Type B pancreatic cell (in vitro differentiated cells): ENCODE data around the gene HOXA2. TPM values are rescaled to one million over a fixed set of nuclear protein-coding genes. Genes with fewer than 3 reads are reported as not detected.

Experiments
- DNase-seq: peaks from one replicate; pipeline ENCODE4 v3.0.0; 2021; ENCODE audit warnings: mixed read lengths; ENCODE audit not compliant: unreplicated experiment; ENCODE audit errors: extremely low spot score
- H3K27ac Mint-ChIP-seq: 2 replicates; pipeline ENCODE4 v1.8.0; 2021; ENCODE audit warnings: mild to moderate bottlenecking, mixed read lengths
- H3K27me3 Mint-ChIP-seq: 2 replicates; pipeline ENCODE4 v1.8.0; 2021; ENCODE audit warnings: mixed read lengths
- H3K36me3 Mint-ChIP-seq: 2 replicates; pipeline ENCODE4 v1.8.0; 2021; ENCODE audit warnings: mixed read lengths
- H3K4me1 Mint-ChIP-seq: one replicate; pipeline ENCODE4 v1.8.0; 2021; ENCODE audit warnings: mixed read lengths; ENCODE audit not compliant: unreplicated experiment
- H3K4me3 Mint-ChIP-seq: 2 replicates; pipeline ENCODE4 v1.8.0; 2021; ENCODE audit warnings: mild to moderate bottlenecking, mixed read lengths
- H3K9me3 Mint-ChIP-seq: 2 replicates; pipeline ENCODE4 v1.8.0; 2021; ENCODE audit warnings: mixed read lengths
- CTCF ChIP-seq: fragments of 200-600 bp; sonication (generic); conservative IDR thresholded peaks from 2 replicates; pipeline ENCODE4 v1.5.0; 2021; ENCODE audit warnings: antibody characterized with exemption, mild to moderate bottlenecking
- total RNA-seq: library from RNA; stranded (reverse); gene quantifications from 2 replicates; pipeline ENCODE4 v1.2.1, GENCODE V29; 2021; ENCODE audit warnings: low replicate concordance

Gene HOXA2
- total RNA-seq, 1 donor from 2014 or later = 26.8 TPM

- H3K4me3 Mint-ChIP-seq = peak overlapping the region; percentile 99
- DNase-seq = peak; percentile 67
- peaks cover 37% of the 10 kb centered on the region for H3K36me3 Mint-ChIP-seq
- TF ChIP-seq CTCF = no peak
- peaks cover 71% of the 10 kb centered on the region for H3K27me3 Mint-ChIP-seq
- H3K4me1 Mint-ChIP-seq = peaks cover 20% of the 10 kb centered on the region
- peak overlapping the region; percentile 99 for H3K27ac Mint-ChIP-seq
- H3K9me3 Mint-ChIP-seq = no peaks in the 10 kb centered on the region
These were observed 40.1 kb upstream of the HOXA2 start for GRCh38 chr7:27142580-27143022.

- Mint-ChIP-seq H3K36me3 (peaks cover 37% of the 10 kb centered on the region), H3K4me3 (peak overlapping the region; percentile 99), H3K27me3 (peaks cover 66% of the 10 kb centered on the region), H3K27ac (peak overlapping the region; percentile 99), H3K9me3 (no peaks in the 10 kb centered on the region), H3K4me1 (peaks cover 20% of the 10 kb centered on the region)
- no peak for DNase-seq
- TF ChIP-seq CTCF = peak; percentile 54
These were observed 39.6 kb upstream of the HOXA2 start for GRCh38 chr7:27141923-27142579.

DNA sequence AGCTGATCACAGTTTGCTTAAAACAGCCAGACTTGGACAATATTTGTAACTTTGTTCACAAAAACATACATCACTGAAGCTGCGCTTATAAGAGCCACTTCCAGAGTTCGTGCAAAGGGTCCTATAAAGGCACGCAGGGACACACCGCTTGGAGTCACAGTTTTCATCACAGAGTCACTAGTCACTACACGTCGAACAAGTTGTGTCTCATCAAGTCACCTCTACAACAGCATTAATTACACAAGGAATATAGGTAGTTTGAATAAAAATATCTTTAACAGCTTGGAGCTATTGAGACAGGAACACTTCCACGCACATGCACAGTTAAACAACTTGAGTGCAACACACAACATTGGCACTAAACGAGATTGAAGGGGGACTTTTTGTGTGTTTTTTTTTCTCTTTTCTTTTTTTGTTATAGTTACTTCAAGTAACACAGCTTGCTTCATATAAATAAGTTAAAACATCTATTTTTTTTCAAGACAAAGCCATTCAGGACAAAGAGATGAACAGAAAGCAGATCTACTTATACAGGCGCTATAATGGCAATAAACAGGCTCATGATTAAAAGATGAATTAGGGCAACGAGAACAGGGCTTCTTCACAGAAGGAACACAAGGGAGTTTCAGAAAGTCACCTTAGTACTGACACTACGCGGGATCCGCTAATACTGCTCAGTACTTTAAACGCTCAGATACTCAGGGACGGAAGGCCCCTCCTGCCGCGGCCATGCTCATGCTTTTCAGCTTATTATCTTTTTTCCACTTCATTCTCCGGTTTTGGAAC lies 38.8 kb upstream of the HOXA2 start:
- peak overlapping the region; percentile 99 for H3K4me3 Mint-ChIP-seq
- H3K36me3 Mint-ChIP-seq = peaks cover 33% of the 10 kb centered on the region
- no peak for TF ChIP-seq CTCF
- H3K27ac Mint-ChIP-seq = peak overlapping the region; percentile 99
- H3K4me1 Mint-ChIP-seq = peaks cover 21% of the 10 kb centered on the region
- H3K27me3 Mint-ChIP-seq = peaks cover 59% of the 10 kb centered on the region
- no peak for DNase-seq
- H3K9me3 Mint-ChIP-seq = no peaks in the 10 kb centered on the region

GRCh38 chr7:27140126-27140857 lies 37.8 kb upstream of the HOXA2 start:
- no peak for DNase-seq
- peak overlapping the region; percentile 99 for H3K27ac Mint-ChIP-seq
- TF ChIP-seq CTCF = no peak
- no peaks in the 10 kb centered on the region for H3K9me3 Mint-ChIP-seq
- H3K4me1 Mint-ChIP-seq = peaks cover 28% of the 10 kb centered on the region
- H3K4me3 Mint-ChIP-seq = peak overlapping the region; percentile 99
- peaks cover 28% of the 10 kb centered on the region for H3K36me3 Mint-ChIP-seq
- peaks cover 51% of the 10 kb centered on the region for H3K27me3 Mint-ChIP-seq

DNA sequence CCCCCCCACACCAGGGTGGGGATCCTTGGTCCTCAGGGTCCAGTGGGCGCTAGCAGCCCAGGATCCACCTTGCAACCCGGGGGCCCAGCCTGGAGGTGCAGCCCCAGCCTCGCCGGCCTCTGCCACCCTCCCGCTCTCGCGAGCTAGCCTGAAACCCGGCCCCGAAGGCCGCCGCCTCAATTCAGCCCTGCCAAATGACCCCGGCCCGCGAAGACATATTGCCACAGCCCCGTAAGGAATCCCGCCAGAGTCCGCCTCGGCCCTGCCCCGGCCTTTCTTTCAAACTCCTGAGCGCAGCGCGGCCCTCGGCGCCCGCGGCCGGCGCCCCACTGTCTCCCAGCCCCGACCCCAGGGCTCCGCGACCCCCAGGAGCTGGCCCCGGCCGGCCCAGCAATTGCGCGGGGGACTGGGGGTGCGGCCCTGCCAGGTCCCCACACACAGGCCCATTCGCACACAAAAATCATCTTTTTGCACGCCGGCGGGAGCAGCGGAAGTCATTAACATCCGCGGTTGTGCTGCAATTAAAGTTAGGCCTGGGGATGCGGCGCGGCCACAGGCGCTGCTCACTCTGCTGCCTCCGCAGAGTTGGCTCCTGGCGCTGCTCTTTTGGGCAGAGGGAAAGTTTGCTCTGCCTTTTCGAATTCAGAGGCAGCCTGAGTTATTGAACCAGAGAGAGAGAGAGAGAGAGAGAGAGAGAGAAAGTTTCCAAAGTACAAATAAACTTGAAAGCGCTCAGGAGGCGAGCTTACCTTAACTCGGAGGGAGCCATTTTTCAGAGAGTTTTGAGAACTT lies 37.0 kb upstream of the HOXA2 start:
- Mint-ChIP-seq H3K9me3 (no peaks in the 10 kb centered on the region), H3K4me1 (peaks cover 36% of the 10 kb centered on the region), H3K27me3 (peaks cover 49% of the 10 kb centered on the region), H3K27ac (peak overlapping the region; percentile 99), H3K36me3 (peaks cover 30% of the 10 kb centered on the region), H3K4me3 (peak overlapping the region; percentile 99)
- DNase-seq = peak; percentile 77
- TF ChIP-seq CTCF = no peak
